Measurements from ENCODE around the gene KDM1B.
"Not testable (repeated sequence)": the region's sequence is repeated elsewhere in the genome, so short reads cannot be mapped to it uniquely, and the experiment has no call there.

Gene KDM1B

GRCh38 chr6:18148304-18149025, 6.8 kb upstream of the KDM1B start:
- no peak for FAIRE-seq
- DNase-seq (ENCODE audit: insufficient read length, low spot score) = no peak

DNA sequence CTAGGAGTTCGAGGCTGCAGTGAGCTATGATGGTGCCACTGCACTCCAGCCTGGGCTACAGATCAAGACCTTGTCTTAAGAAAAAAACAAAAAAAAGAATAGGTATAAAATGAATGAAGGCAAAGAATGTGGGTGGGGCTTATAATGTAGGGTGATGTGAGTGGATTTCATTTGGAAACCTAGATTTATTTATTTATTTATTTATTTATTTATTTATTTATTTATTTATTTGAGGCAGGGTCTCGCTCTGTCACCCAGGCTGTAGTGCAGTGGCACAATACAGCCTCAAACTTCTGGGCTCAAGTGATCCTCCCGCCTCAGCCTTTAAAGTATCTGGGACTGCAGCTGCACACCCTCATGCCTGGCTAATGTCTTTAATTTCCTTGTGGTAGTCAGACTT, 3.8 kb upstream of the KDM1B start:
- FAIRE-seq; DNase-seq (ENCODE audit: insufficient read length, low spot score): not testable (repeated sequence)

- FAIRE-seq (peak; percentile 21), DNase-seq (ENCODE audit: insufficient read length, low spot score) (no peak)
These were observed 3.4 kb upstream of the KDM1B start for GRCh38 chr6:18151801-18152200.

GRCh38 chr6:18153311-18153703, 1.9 kb upstream of the KDM1B start:
- FAIRE-seq (no peak), DNase-seq (ENCODE audit: insufficient read length, low spot score) (no peak)

GRCh38 chr6:18154507-18155149, 594 bp upstream of the KDM1B start, which contains the start of gene TPMT:
TPMT (minus strand) TSS chr6:18155077; CDS start chr6:18149127, 5,950 bp downstream.
- FAIRE-seq = no peak
- no peak for DNase-seq (ENCODE audit: insufficient read length, low spot score)

DNA sequence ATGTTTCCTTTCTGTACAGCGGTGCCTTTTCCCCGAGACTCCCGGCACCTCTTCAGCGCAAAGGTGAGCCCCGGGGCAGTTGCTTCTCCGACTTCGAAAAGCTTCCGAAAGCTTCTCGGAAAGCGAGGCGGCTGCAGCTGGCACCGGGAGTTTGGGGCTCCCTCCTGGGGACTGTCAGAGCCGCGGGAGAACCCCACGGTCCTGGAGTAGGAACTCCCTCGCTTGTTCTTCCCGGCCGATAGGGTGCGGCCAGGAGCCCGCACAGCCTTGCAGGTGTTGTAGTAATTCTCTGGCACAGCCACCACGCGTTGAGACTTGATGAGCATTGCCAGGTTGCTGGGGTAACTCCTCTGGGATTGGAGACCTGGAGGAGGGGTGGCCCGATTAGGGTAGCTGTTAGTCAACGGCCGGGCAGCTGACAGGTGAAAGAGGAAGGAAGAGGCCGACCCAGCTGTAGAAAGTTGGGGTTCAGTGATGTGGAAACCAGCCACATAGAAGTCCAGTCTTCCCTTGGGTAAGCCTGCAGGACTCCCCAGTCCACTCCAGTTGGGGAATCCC, 721 bp downstream of the KDM1B start:
- FAIRE-seq = peak; percentile 82
- DNase-seq (ENCODE audit: insufficient read length, low spot score) = peak; percentile 44

GRCh38 chr6:18160911-18161310, 5.7 kb downstream of the KDM1B start:
- DNase-seq (ENCODE audit: insufficient read length, low spot score) = no peak
- FAIRE-seq = no peak

DNA sequence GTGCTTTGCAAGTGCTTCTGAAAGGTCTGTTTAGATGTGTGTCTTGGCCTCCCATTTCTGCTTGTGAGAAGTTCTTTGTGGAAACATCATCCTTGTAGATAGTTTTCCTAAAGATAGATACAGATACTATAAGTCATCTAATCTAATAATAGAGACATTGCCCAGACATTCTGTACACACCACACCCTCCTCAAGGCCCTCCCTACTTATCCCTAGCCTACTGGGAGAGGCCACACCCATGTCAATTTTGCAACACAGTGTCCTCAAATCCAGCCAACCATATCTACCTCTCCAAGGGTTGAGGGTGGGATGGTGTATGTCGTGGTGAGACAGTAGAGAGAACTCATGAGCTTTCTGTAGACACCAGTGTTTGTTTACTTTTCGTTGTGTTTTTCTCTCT, 6.2 kb downstream of the KDM1B start:
- no peak for FAIRE-seq
- no peak for DNase-seq (ENCODE audit: insufficient read length, low spot score)

DNA sequence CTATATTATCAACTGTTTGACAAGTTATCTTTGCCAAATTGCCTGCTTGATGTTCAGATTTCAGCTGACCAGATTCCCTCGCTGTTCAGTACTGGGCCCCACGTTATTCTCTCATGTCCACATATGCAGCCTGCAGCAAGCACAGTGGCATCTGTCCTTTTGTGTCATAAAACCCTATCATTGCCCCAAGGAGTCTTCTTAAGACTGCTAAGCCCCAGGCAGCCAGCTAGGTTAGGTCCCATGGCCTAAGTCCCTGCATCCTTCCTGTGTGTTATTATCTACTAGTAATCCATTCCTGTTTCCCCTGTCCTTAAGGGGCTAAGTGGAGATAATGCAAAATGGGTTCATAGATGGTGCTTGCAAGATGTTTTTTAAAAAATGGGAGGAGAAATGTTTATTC, 7.2 kb downstream of the KDM1B start:
- no peak for FAIRE-seq

DNA sequence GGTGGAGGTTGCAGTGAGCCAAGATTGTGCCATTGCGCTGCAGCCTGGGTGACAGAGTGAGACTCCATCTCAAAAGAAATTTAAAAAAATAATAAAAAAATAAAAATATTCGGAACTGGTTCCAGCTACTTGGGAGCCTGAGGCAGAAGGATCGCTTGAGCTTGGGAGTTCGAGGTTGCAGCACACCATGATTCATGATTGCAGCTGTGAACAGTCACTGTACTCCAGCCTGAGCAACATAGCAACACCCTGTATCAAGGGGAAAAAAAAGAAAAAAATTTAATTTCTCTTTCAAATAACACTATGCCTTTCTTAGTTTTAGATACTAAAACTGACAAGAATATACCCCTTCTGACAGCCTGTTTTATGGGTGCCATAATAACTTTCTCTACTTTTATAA, 10.5 kb downstream of the KDM1B start:
- DNase-seq (ENCODE audit: insufficient read length, low spot score) (no peak), FAIRE-seq (no peak)

More for the DNA sequence above, 7.2 kb downstream of the KDM1B start:
- no peak for DNase-seq (ENCODE audit: insufficient read length, low spot score)

DNA sequence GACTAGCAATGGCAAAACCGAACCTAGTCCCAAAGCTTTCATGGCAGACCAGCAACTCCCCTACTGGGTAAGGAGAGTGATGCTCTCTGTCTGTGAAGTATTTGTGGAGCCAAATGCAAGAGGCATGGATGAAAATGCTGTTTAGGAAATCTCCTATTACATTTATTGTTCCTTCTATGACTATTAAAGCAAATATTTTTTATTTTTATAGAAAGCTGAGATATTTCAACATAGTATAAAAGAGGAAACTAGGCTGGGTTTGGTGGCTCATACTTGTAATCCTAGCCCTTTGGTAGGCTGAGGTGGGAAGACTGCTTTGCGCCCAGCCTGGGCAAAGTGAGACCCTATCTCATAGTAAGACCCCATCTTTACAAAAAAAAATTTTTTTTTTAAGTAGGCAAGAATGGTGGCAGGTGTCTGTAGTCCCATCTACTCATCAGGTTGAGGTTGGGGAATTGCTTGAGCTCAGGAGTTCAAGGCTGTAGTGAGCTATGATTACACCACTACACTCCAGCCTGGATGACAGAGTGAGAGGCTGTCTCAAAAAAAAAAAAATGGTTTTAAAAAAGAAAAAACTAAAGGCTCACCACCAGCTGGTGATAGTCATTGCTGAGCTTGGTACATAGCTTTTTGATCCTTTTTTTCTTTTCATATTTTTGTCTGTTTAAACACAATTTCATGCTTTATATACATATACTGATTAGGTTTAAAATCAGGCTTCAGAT, 11.3 kb downstream of the KDM1B start:
- DNase-seq (ENCODE audit: insufficient read length, low spot score) = no peak
- no peak for FAIRE-seq

- DNase-seq (ENCODE audit: insufficient read length, low spot score) (no peak), FAIRE-seq (no peak)
These were observed 13.0 kb downstream of the KDM1B start for GRCh38 chr6:18168264-18168663.

DNA sequence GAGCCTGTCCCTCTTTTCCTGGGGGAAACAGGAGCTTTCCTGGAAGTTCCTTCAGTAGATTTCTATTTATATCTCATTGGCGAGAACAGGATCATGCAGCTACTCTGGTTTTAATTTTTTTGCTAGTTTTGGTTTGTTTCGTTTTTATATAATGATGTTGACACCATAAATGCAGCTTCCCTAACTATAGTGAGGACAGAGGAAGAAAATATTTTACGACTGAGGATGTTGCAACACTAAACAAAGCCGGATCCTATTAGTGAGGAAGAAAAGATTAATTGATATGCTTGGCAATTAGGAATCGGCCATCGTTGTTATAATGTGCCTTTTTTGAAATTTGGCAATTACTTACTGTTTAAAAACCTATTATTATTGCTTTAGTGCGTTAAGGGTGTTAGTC, 16.6 kb downstream of the KDM1B start:
- DNase-seq (ENCODE audit: insufficient read length, low spot score) (no peak), FAIRE-seq (no peak)

DNA sequence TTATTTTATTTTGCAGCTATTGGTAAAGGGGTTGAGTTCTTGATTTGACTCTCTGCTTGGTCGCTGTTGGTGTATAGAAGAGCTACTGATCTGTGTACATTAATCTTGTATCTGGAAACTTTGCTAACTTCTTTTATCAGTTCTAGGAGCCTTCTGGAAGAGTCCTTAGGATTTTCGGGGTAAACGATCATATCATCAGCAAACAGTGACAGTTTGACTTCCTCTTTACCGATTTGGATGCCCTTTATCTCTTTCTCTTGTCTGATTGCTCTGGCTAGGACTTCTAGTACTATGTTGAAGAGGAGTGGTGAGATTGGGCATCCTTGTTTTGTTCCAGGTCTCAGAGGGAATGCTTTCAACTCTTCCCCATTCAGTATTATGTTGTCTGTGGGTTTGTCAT, 21.0 kb downstream of the KDM1B start:
- FAIRE-seq; DNase-seq (ENCODE audit: insufficient read length, low spot score): not testable (repeated sequence)

- FAIRE-seq (no peak), DNase-seq (ENCODE audit: insufficient read length, low spot score) (no peak)
These were observed 22.2 kb downstream of the KDM1B start for GRCh38 chr6:18177286-18177965.

DNA sequence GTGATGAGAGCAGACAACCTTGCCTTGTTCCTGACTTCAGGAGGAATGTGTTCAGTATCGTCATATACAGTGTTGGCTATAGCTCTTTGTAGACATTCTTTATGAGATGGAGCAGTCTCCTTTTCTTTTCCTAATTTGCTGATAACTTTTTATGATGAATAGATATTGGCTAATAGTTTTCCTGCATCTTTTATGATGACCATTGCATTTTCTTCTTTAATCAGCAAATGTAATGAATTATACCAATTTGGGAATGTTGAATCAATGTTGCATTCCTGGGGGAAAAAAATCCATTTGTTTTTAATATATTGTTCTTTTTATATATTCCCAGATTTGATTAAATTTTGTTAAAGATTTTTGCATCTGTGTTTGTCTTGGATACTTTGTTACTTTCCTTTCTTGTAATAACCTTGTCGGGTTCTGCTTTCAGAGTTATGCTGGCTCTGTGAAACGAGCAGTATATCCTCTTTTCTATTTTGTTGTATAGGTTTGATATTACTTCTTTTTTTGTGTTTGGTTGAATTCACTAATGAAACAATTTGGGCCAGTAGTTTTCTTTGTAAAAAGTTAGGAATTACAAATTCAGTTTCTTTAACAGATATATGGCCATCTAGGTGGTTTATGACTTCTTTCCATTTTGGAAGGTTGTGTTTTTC, 23.9 kb downstream of the KDM1B start:
- no peak for FAIRE-seq

GRCh38 chr6:18179770-18180356, 24.6 kb downstream of the KDM1B start:
- DNase-seq (ENCODE audit: insufficient read length, low spot score) (no peak), FAIRE-seq (no peak)

More for the DNA sequence above, 23.9 kb downstream of the KDM1B start:
- DNase-seq (ENCODE audit: insufficient read length, low spot score) = no peak

DNA sequence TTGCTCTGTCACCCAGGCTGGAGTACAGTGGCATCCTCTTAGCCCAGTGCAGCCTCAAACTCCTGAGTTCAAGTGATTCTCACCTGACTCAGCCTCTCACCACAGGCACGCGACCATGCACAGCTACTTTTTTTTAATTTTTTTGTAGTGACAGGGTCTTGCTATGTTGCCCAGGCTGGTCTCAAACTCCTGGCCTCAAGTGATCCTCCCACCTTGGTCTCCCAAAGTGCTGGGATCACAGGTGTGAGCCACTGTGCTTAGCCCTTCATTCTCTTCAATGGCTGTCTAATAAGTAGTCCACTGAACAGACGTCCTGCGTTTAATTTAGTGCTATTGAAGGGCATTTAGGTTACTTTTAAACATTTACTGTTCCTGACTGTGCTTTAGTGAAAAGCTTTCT, 27.3 kb downstream of the KDM1B start:
- FAIRE-seq = no peak
- DNase-seq (ENCODE audit: insufficient read length, low spot score) = no peak

DNA sequence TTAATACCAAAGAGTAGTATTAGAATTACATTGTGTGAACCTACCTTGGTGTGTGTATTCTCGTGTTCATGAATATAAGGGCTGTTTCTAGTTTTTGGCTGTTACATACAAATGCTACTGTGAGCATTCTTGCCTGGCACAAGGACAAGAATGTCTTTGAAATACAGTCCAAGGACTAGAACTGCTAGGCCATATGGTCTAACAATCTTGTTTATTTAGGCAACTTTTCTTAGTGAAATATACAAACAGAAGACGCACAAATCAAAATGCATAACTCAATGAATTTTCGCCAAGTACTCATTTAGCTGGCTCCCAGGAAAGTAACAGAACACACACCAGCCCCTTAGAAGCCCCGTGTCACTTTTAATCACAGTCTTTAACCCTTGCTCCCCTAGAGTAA, 28.5 kb downstream of the KDM1B start:
- no peak for FAIRE-seq
- no peak for DNase-seq (ENCODE audit: insufficient read length, low spot score)

- DNase-seq (ENCODE audit: insufficient read length, low spot score) (no peak), FAIRE-seq (no peak)
These were observed 30.4 kb downstream of the KDM1B start for GRCh38 chr6:18185624-18186023.
